Gastrocnemius medialis (tissue), 4 donors: Measurements from ENCODE around the gene WDR7. TPM values are rescaled to one million over a fixed set of nuclear protein-coding genes. Genes with fewer than 3 reads are reported as not detected.

Experiments used
- ATAC-seq, 2 donors: fragments of 150-250 bp; one replicate each; pipeline ENCODE4 v1.9.1; 2016
- DNase-seq, 2 donors: peaks; one replicate each; pipeline ENCODE4 v3.0.0-alpha.2; 2019
- H3K27ac ChIP-seq, 4 donors: fragments of 200-600 bp; sonication (generic); 1 replicate in 1 of 4; 2 replicates in 3 of 4; pipeline ENCODE4 v1.5.1; 2016 to 2018; ENCODE audit warnings: mild to moderate bottlenecking in 2 of 4, moderate library complexity in 1 of 4
- H3K27me3 ChIP-seq, 3 donors: fragments of 200-600 bp; sonication (generic) in 2 of 3; 1 replicate in 1 of 3; 2 replicates in 2 of 3; pipeline versions ENCODE4 v1.5.1 to v1.6.0; 2016 to 2019; ENCODE audit warnings: mild to moderate bottlenecking in 1 of 3, moderate library complexity in 1 of 3
- H3K36me3 ChIP-seq, 2 donors: fragments of 200-600 bp; sonication (generic) in 1 of 2; one replicate each; pipeline ENCODE4 v1.5.1; 2017 to 2018
- H3K4me1 ChIP-seq, 2 donors: fragments of 200-600 bp; sonication (generic) in 1 of 2; one replicate each; pipeline ENCODE4 v1.5.1; 2016 to 2017; ENCODE audit warnings: mild to moderate bottlenecking in 2 of 2
- H3K4me3 ChIP-seq, 4 donors: fragments of 200-600 bp; sonication (generic) in 3 of 4; 1 replicate in 1 of 4; 2 replicates in 3 of 4; pipeline ENCODE4 v1.5.1; 2016 to 2019; ENCODE audit warnings: mild to moderate bottlenecking in 2 of 4
- H3K9me3 ChIP-seq, 3 donors: fragments of 200-600 bp; sonication (generic) in 2 of 3; 1 replicate in 1 of 3; 2 replicates in 2 of 3; pipeline ENCODE4 v1.5.1; 2016 to 2019
- CTCF ChIP-seq, 5 experiments: fragments of 450-650 bp in 3 of 5; fragments of 200-600 bp in 2 of 5; sonication (generic) in 2 of 5; IDR thresholded peaks in 4 of 5; conservative IDR thresholded peaks in 1 of 5; 1 replicate in 4 of 5; 2 replicates in 1 of 5; pipeline ENCODE4 v1.5.1; 2016 to 2019; ENCODE audit warnings: antibody characterized with exemption in 5 of 5, mild to moderate bottlenecking in 3 of 5, moderate library complexity in 3 of 5
- POLR2A ChIP-seq, 2 donors: fragments of 450-650 bp; IDR thresholded peaks; one replicate each; pipeline ENCODE4 v1.6.1; 2017; ENCODE audit warnings: antibody characterized with exemption in 2 of 2, mild to moderate bottlenecking in 2 of 2, moderate library complexity in 2 of 2
- in situ Hi-C, 4 donors: fragments of 200-750 bp; cut with MboI; loops; one replicate each; pipeline versions ENCODE4 v1.15.0 to v1.8.0; 2017; ENCODE audit warnings: low sequenced_read_pairs in 4 of 4
- intact Hi-C: fragments of 100-400 bp; cut with DNase I; formaldehyde crosslinking; loops from one replicate; pipeline ENCODE4 v1.15.1; 2023; ENCODE audit warnings: low total_unique reads
- total RNA-seq, 4 donors: library from RNA; depleted of rRNA; stranded (reverse); fragments of >200 nt; gene quantifications; one replicate each; pipeline versions ENCODE4 v1.1.0 to v1.2.3, GENCODE V29; 2016

WDR7 gene
- total RNA-seq, 4 donors from 2014 or later: 20.5 to 24.2 (median 21.8) TPM

GRCh38 chr18:57078614-57079013 is 427.5 kb downstream of the WDR7 start:
- Histone ChIP-seq H3K27ac (no peak overlapping the region), H3K36me3 (no peaks in the 10 kb centered on the region), H3K4me3 (no peak overlapping the region), H3K4me1 (no peaks in the 10 kb centered on the region), H3K9me3 (no peaks in the 10 kb centered on the region), H3K27me3 (peaks cover 0 to 2% (median 0%) of the 10 kb centered on the region in 3 donors)
- intact Hi-C loops (no loop called here), in situ Hi-C loops (no loop called here)
- DNase-seq: no peak
- TF ChIP-seq POLR2A (IDR thresholded peaks at IDR 0.05) (no peak), CTCF (IDR thresholded peaks at IDR 0.05 in 4 of 5, conservative IDR thresholded peaks at IDR 0.05 in 1 of 5) (no peak)
- ATAC-seq: no peak

GRCh38 chr18:57080479-57080878 is 429.3 kb downstream of the WDR7 start:
- Histone ChIP-seq H3K27me3 (peaks cover 0 to 3% (median 0%) of the 10 kb centered on the region in 3 donors), H3K4me1 (no peaks in the 10 kb centered on the region), H3K9me3 (no peaks in the 10 kb centered on the region), H3K36me3 (no peaks in the 10 kb centered on the region), H3K4me3 (no peak overlapping the region), H3K27ac (no peak overlapping the region)
- DNase-seq (no peak), ATAC-seq (no peak)
- in situ Hi-C loops: no loop called here
- TF ChIP-seq POLR2A (IDR thresholded peaks at IDR 0.05): no peak
- TF ChIP-seq CTCF (IDR thresholded peaks at IDR 0.05 in 4 of 5, conservative IDR thresholded peaks at IDR 0.05 in 1 of 5): no peak
- intact Hi-C loops: no loop called here

GRCh38 chr18:57081899-57082298 is 430.7 kb downstream of the WDR7 start:
- no peak for TF ChIP-seq CTCF (IDR thresholded peaks at IDR 0.05 in 4 of 5, conservative IDR thresholded peaks at IDR 0.05 in 1 of 5)
- TF ChIP-seq POLR2A (IDR thresholded peaks at IDR 0.05): no peak
- no peak overlapping the region for H3K4me3 ChIP-seq
- no peaks in the 10 kb centered on the region for H3K4me1 ChIP-seq
- no peak overlapping the region for H3K27ac ChIP-seq
- H3K27me3 ChIP-seq: peaks cover 0 to 3% (median 0%) of the 10 kb centered on the region in 3 donors
- intact Hi-C loops: no loop called here
- in situ Hi-C loops: no loop called here
- H3K36me3 ChIP-seq: no peaks in the 10 kb centered on the region
- DNase-seq (no peak), ATAC-seq (no peak)
- no peaks in the 10 kb centered on the region for H3K9me3 ChIP-seq

GRCh38 chr18:57083485-57083884 is 432.3 kb downstream of the WDR7 start:
- Histone ChIP-seq H3K4me3 (no peak overlapping the region), H3K9me3 (no peaks in the 10 kb centered on the region), H3K27ac (no peak overlapping the region), H3K4me1 (no peaks in the 10 kb centered on the region), H3K27me3 (peaks cover 0 to 3% (median 0%) of the 10 kb centered on the region in 3 donors), H3K36me3 (no peaks in the 10 kb centered on the region)
- intact Hi-C loops (no loop called here), in situ Hi-C loops (no loop called here)
- DNase-seq (no peak), ATAC-seq (no peak)
- TF ChIP-seq CTCF (IDR thresholded peaks at IDR 0.05 in 4 of 5, conservative IDR thresholded peaks at IDR 0.05 in 1 of 5) (no peak), POLR2A (IDR thresholded peaks at IDR 0.05) (no peak)
